ENCODE results near the gene EIF4H. TPM values are rescaled to one million over a fixed set of nuclear protein-coding genes. Genes with fewer than 3 reads are reported as not detected.

Gene EIF4H
- total RNA-seq, 1 experiment from 2014 or later, result 318 TPM

DNA sequence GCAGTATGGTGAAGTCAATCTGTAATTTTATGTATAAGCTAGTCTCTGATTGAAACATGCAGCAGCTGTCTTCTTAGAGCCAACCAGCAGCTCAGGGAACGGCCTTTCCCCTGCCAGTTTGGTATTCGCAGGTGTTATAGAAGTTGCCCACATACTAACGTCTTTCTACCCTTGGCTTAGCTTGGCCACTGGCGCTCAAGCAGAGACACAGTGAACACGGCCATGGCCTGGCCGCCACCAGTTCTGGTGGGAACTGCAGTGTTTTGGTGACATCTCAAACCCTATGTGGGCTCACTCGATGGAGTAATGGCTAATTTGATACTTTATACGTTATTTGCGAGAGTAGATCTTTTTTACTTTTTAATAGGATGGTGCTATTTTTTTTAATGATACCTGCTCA, 17.1 kb downstream of the EIF4H start:
- in situ Hi-C loops (cut with HindIII; ENCODE audit: low pct_unique_long_range_greater_than_20kb, low sequenced_read_pairs), result no loop called here
- Histone ChIP-seq H3K4me3 (ENCODE audit: low read depth in 2 of 2, low read length in 2 of 2) (no peak overlapping the region), H3K9me3 (ENCODE audit: control insufficient read depth, insufficient read depth, low read depth, low read length) (no peaks in the 10 kb centered on the region), H3K27ac (ENCODE audit: low read length) (no peak overlapping the region), H3K36me3 (ENCODE audit: control insufficient read depth, insufficient read depth, low read length) (peaks cover 42% of the 10 kb centered on the region), H3K4me1 (ENCODE audit: control insufficient read depth, insufficient read depth, low read length) (no peaks in the 10 kb centered on the region), H3K27me3 (ENCODE audit: control insufficient read depth, insufficient read depth, low read length) (no peaks in the 10 kb centered on the region)
- POLR2A ChIA-PET, result no interaction called here
- TF ChIP-seq TCF7L2 (IDR thresholded peaks at IDR 0.05; ENCODE audit: low read depth, low read length), result no peak
- TF ChIP-seq POLR2AphosphoS5 (IDR thresholded peaks at IDR 0.05; ENCODE audit: low read depth, low read length), result no peak
- TF ChIP-seq, protein P1, sequence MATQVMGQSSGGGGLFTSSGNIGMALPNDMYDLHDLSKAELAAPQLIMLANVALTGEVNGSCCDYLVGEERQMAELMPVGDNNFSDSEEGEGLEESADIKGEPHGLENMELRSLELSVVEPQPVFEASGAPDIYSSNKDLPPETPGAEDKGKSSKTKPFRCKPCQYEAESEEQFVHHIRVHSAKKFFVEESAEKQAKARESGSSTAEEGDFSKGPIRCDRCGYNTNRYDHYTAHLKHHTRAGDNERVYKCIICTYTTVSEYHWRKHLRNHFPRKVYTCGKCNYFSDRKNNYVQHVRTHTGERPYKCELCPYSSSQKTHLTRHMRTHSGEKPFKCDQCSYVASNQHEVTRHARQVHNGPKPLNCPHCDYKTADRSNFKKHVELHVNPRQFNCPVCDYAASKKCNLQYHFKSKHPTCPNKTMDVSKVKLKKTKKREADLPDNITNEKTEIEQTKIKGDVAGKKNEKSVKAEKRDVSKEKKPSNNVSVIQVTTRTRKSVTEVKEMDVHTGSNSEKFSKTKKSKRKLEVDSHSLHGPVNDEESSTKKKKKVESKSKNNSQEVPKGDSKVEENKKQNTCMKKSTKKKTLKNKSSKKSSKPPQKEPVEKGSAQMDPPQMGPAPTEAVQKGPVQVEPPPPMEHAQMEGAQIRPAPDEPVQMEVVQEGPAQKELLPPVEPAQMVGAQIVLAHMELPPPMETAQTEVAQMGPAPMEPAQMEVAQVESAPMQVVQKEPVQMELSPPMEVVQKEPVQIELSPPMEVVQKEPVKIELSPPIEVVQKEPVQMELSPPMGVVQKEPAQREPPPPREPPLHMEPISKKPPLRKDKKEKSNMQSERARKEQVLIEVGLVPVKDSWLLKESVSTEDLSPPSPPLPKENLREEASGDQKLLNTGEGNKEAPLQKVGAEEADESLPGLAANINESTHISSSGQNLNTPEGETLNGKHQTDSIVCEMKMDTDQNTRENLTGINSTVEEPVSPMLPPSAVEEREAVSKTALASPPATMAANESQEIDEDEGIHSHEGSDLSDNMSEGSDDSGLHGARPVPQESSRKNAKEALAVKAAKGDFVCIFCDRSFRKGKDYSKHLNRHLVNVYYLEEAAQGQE (IDR thresholded peaks at IDR 0.05; ENCODE audit: insufficient read depth in 1 of 2, low read depth in 2 of 2, low read length in 1 of 2), result no peak
- no peak for TF ChIP-seq SIN3A (IDR thresholded peaks at IDR 0.05; ENCODE audit: borderline replicate concordance, insufficient read depth, low read depth, low read length)
- TF ChIP-seq, protein P2, sequence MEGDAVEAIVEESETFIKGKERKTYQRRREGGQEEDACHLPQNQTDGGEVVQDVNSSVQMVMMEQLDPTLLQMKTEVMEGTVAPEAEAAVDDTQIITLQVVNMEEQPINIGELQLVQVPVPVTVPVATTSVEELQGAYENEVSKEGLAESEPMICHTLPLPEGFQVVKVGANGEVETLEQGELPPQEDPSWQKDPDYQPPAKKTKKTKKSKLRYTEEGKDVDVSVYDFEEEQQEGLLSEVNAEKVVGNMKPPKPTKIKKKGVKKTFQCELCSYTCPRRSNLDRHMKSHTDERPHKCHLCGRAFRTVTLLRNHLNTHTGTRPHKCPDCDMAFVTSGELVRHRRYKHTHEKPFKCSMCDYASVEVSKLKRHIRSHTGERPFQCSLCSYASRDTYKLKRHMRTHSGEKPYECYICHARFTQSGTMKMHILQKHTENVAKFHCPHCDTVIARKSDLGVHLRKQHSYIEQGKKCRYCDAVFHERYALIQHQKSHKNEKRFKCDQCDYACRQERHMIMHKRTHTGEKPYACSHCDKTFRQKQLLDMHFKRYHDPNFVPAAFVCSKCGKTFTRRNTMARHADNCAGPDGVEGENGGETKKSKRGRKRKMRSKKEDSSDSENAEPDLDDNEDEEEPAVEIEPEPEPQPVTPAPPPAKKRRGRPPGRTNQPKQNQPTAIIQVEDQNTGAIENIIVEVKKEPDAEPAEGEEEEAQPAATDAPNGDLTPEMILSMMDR (IDR thresholded peaks at IDR 0.05), result no peak
- ATAC-seq (no peak), DNase-seq (ENCODE audit: low read depth, low spot score) (no peak)
- TSS peak; percentile 19 for BruUV-seq (replicated peaks)
- CTCF ChIA-PET, result no interaction called here
- intact Hi-C loops (cut with micrococcal nuclease; ENCODE audit: unreplicated experiment), result no loop called here

DNA sequence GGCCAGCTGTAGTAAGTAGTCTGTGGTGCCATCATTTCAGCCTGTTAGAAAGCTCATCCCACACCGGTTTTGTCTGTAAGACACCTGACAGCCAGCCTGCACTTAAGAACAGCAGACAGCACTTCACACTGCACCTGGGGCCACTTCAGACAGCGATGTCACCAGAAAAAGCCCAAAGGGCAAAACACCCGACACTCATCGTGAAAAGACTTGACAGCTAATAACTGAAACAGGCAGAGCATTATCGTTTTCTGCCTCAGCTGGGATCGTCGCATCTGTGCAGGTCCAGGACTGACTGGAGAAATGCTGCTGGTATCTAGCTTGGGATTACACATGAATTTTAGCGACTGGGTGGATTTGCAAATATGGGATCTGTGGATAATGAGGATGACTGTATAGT, 18.9 kb downstream of the EIF4H start:
- no peaks in the 10 kb centered on the region for H3K4me1 ChIP-seq (ENCODE audit: control insufficient read depth, insufficient read depth, low read length)
- H3K36me3 ChIP-seq (ENCODE audit: control insufficient read depth, insufficient read depth, low read length), result peaks cover 45% of the 10 kb centered on the region
- DNase-seq (ENCODE audit: low read depth, low spot score) (no peak), ATAC-seq (no peak)
- no peak overlapping the region for H3K27ac ChIP-seq (ENCODE audit: low read length)
- no TSS peak for BruUV-seq (replicated peaks)
- no peak overlapping the region for H3K4me3 ChIP-seq (ENCODE audit: low read depth in 2 of 2, low read length in 2 of 2)
- no peaks in the 10 kb centered on the region for H3K27me3 ChIP-seq (ENCODE audit: control insufficient read depth, insufficient read depth, low read length)
- H3K9me3 ChIP-seq (ENCODE audit: control insufficient read depth, insufficient read depth, low read depth, low read length), result no peaks in the 10 kb centered on the region
- ChIA-PET CTCF (interaction anchor here (0.6 to 0.7 kb wide), 2 partner anchors 9 to 124 kb away, joined by 4 to 5 read pairs; no protein-coding TSS in a partner anchor), POLR2A (interaction anchor here (0.6 kb wide), 3 partner anchors 48 to 455 kb away, joined by 3 to 6 read pairs (median 4); partner anchors contain the start of gene ABHD11)
- in situ Hi-C loops (cut with HindIII; ENCODE audit: low pct_unique_long_range_greater_than_20kb, low sequenced_read_pairs) (no loop called here), intact Hi-C loops (cut with micrococcal nuclease; ENCODE audit: unreplicated experiment) (no loop called here)
- TF ChIP-seq POLR2AphosphoS5 (IDR thresholded peaks at IDR 0.05; ENCODE audit: low read depth, low read length), result no peak
- no peak for TF ChIP-seq SIN3A (IDR thresholded peaks at IDR 0.05; ENCODE audit: borderline replicate concordance, insufficient read depth, low read depth, low read length)
- TF ChIP-seq, protein P1 (IDR thresholded peaks at IDR 0.05; ENCODE audit: insufficient read depth in 1 of 2, low read depth in 2 of 2, low read length in 1 of 2), result no peak

Measured in Panc1 (cell line).